GM23248 (cell line): Measurements from ENCODE around the gene DUS2. TPM values are rescaled to one million over a fixed set of nuclear protein-coding genes. Genes with fewer than 3 reads are reported as not detected.

Experiments
- DNase-seq: peaks from one replicate; pipeline ENCODE4 v3.0.0-alpha.2; 2015
- H2AFZ ChIP-seq: fragments of 200-600 bp; sonication (generic); 2 replicates; pipeline ENCODE4 v1.6.1; 2016; ENCODE audit warnings: antibody characterized with exemption
- H3F3A ChIP-seq: fragments of 200-600 bp; sonication (generic); 2 replicates; pipeline ENCODE4 v1.6.1; 2016; ENCODE audit warnings: mild to moderate bottlenecking, antibody characterized with exemption, mixed run types; ENCODE audit not compliant: insufficient read depth
- H3K27ac ChIP-seq: fragments of 200-600 bp; sonication (generic); 2 replicates; pipeline ENCODE4 v1.5.1; 2016; ENCODE audit warnings: mild to moderate bottlenecking
- H3K27me3 ChIP-seq: fragments of 200-600 bp; sonication (generic); replicated peaks from 2 replicates; pipeline ENCODE4 v1.6.1; 2016; ENCODE audit warnings: mild to moderate bottlenecking; ENCODE audit not compliant: insufficient read depth
- H3K36me3 ChIP-seq: fragments of 200-600 bp; sonication (generic); 2 replicates; pipeline ENCODE4 v1.6.1; 2016; ENCODE audit warnings: low read depth, mild to moderate bottlenecking
- H3K4me1 ChIP-seq: fragments of 200-600 bp; sonication (generic); 2 replicates; pipeline ENCODE4 v1.6.1; 2016; ENCODE audit warnings: mild to moderate bottlenecking; ENCODE audit not compliant: insufficient read depth
- H3K4me2 ChIP-seq: fragments of 200-600 bp; sonication (generic); one replicate; pipeline ENCODE4 v1.6.1; 2016; ENCODE audit warnings: mild to moderate bottlenecking; ENCODE audit not compliant: unreplicated experiment
- H3K4me3 ChIP-seq: fragments of 200-600 bp; sonication (generic); 2 replicates; pipeline ENCODE4 v1.5.1; 2016; ENCODE audit warnings: mild to moderate bottlenecking
- H3K79me2 ChIP-seq: fragments of 200-600 bp; sonication (generic); 2 replicates; pipeline ENCODE4 v1.6.1; 2016; ENCODE audit warnings: mild to moderate bottlenecking; ENCODE audit not compliant: insufficient read depth
- H3K9ac ChIP-seq: fragments of 200-600 bp; sonication (generic); 2 replicates; pipeline ENCODE4 v1.6.1; 2016; ENCODE audit warnings: mild to moderate bottlenecking
- H3K9me2 ChIP-seq: fragments of 200-600 bp; sonication (generic); 2 replicates; pipeline ENCODE4 v1.6.1; 2016; ENCODE audit warnings: mixed run types, mild to moderate bottlenecking, moderate library complexity; ENCODE audit not compliant: insufficient read depth
- H3K9me3 ChIP-seq: fragments of 200-600 bp; sonication (generic); one replicate; pipeline ENCODE4 v1.6.1; 2017; ENCODE audit warnings: low read depth
- H4K20me1 ChIP-seq: fragments of 200-600 bp; sonication (generic); 2 replicates; pipeline ENCODE4 v1.6.0; 2016; ENCODE audit not compliant: insufficient read depth
- EZH2 ChIP-seq: fragments of 200-600 bp; sonication (generic); IDR thresholded peaks from 2 replicates; pipeline ENCODE4 v1.6.1; 2018; ENCODE audit warnings: antibody characterized with exemption, mild to moderate bottlenecking; ENCODE audit not compliant: insufficient read depth, poor library complexity, severe bottlenecking
- EZH2phosphoT487 ChIP-seq: fragments of 200-600 bp; sonication (generic); IDR thresholded peaks from 2 replicates; pipeline ENCODE4 v1.6.1; 2018; ENCODE audit warnings: antibody characterized with exemption, moderate library complexity, mild to moderate bottlenecking, low read depth; ENCODE audit not compliant: insufficient read depth
- WGBS, 2 experiments: methylation state at CpG; one replicate each; pipeline ENCODE4 v1.1.6; 2015 to 2017; ENCODE audit warnings: low lambda C conversion rate in 2 of 2, low coverage in 1 of 2; ENCODE audit errors: missing lambda C conversion rate in 2 of 2; 5-methylcytosine and 5-hydroxymethylcytosine counted together
- in situ Hi-C: fragments of 300-500 bp; cut with MboI; formaldehyde crosslinking; loops from 2 replicates; pipeline ENCODE4 v1.15.0; 2020
- polyA plus RNA-seq: library from polyadenylated mRNA; unstranded; fragments of >200 nt; fragmentation: Nextera tagmentation; extraction: Ambion mirVana; gene quantifications from 2 replicates; pipeline ENCODE4 v1.2.1, GENCODE V29; 2016
- total RNA-seq: library from RNA; depleted of rRNA; stranded (reverse); fragments of >200 nt; shearing (Covaris generic); gene quantifications from 2 replicates; pipeline ENCODE4 v1.2.3, GENCODE V29; 2014

Gene DUS2
- total and polyA plus RNA-seq, 2 experiments from 2014 or later = 14.0 to 18.4 TPM

DNA sequence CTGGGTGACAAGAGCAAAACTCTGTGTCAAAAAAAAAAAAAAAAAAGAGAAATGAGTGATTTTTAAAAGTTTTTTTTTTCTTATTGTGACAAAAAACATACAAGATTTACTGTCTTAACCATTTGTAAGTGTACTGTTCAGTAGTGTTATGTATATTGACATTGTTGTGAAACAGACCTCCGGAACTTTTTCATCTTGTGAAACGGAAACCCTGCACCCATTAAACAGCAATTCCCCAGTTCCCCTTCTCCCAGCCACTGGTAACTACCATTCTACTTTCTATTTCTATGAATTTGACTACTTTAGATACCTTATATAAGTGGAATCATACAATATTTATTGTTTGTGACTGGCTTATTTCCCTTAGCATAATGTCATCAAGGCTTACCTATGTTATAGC lies 18.7 kb downstream of the DUS2 start:
- no peak overlapping the region for H3K4me2 ChIP-seq
- in situ Hi-C loops = no loop called here
- H3K4me3 ChIP-seq = no peak overlapping the region
- H3K9me2 ChIP-seq = no peaks in the 10 kb centered on the region
- H3K9me3 ChIP-seq = no peaks in the 10 kb centered on the region
- H3K27me3 ChIP-seq = no peaks in the 10 kb centered on the region
- H3K79me2 ChIP-seq = no peaks in the 10 kb centered on the region
- H3F3A ChIP-seq = no peaks in the 10 kb centered on the region; the same call in 1 of the 2 replicates
- DNase-seq = no peak
- H3K36me3 ChIP-seq = no peaks in the 10 kb centered on the region
- H3K9ac ChIP-seq = no peak overlapping the region
- WGBS, 2 experiments = 98 to 100% methylated on average over 2 of the region's 2 CpGs
- no peaks in the 10 kb centered on the region for H4K20me1 ChIP-seq
- H3K4me1 ChIP-seq = no peaks in the 10 kb centered on the region
- H2AFZ ChIP-seq = no peak overlapping the region
- no peak overlapping the region for H3K27ac ChIP-seq
- TF ChIP-seq EZH2phosphoT487 = no peak
- no peak for TF ChIP-seq EZH2

DNA sequence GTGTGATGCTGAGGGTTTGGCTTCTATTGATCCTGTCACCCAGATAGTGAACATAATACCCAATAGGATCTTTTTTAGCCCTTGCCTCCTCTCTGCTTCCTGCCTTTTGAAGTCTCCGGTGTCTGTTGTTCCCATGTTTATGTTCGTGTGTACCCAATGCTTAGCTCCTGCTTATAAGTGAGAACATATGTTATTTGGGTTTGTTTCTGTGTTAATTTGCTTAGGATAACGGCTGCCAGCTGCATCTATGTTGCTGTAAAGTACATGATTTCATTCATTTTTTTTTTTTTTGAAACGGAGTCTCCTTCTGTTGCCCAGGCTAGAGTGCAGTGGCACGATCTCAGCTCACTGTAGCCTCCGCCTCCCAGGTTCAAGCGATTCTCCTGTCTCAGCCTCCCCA lies 23.0 kb downstream of the DUS2 start:
- in situ Hi-C loops = no loop called here
- Histone ChIP-seq H3K27ac (no peak overlapping the region), H3K4me2 (no peak overlapping the region), H3K36me3 (no peaks in the 10 kb centered on the region), H2AFZ (no peak overlapping the region), H4K20me1 (no peaks in the 10 kb centered on the region), H3K79me2 (no peaks in the 10 kb centered on the region), H3K9me2 (no peaks in the 10 kb centered on the region), H3K27me3 (no peaks in the 10 kb centered on the region), H3K9ac (no peak overlapping the region), H3K9me3 (no peaks in the 10 kb centered on the region), H3K4me1 (no peaks in the 10 kb centered on the region), H3K4me3 (no peak overlapping the region), H3F3A (no peaks in the 10 kb centered on the region)
- WGBS, 2 experiments = 50 to 55% methylated on average over 7 of the region's 7 CpGs
- DNase-seq = no peak
- TF ChIP-seq EZH2phosphoT487 (no peak), EZH2 (no peak)

DNA sequence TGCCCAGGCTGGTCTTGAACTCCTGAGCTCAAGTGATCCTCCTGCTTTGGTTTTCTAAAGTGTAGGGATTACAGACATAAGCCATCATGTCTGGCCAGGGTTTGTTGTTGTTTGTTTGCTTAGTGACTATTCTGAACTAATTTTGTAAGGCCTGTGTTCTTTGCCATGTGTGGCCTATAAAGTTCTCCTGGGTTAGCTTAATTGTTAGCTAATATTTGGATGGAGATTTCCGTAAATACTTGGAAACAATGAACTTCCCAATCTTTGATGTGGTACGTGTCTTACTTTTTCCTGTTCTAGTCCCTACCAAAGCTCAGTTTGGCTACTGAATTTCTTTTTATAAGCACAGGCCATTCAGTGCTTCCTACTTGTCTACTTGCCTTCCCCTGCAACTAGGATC lies 24.9 kb downstream of the DUS2 start:
- in situ Hi-C loops = no loop called here
- H3K27ac ChIP-seq = no peak overlapping the region
- H3K9ac ChIP-seq = no peak overlapping the region
- TF ChIP-seq EZH2 = no peak
- TF ChIP-seq EZH2phosphoT487 = no peak
- H3K4me2 ChIP-seq = no peak overlapping the region
- no peaks in the 10 kb centered on the region for H3K36me3 ChIP-seq
- H3K79me2 ChIP-seq = no peaks in the 10 kb centered on the region
- no peak for DNase-seq
- no peaks in the 10 kb centered on the region for H3K9me2 ChIP-seq
- no peak overlapping the region for H3K4me3 ChIP-seq
- H3K9me3 ChIP-seq = no peaks in the 10 kb centered on the region
- no peaks in the 10 kb centered on the region for H3F3A ChIP-seq
- no peak overlapping the region for H2AFZ ChIP-seq
- H4K20me1 ChIP-seq = no peaks in the 10 kb centered on the region
- WGBS, 2 experiments = 94 to 97% methylated on average over 2 of the region's 2 CpGs
- H3K27me3 ChIP-seq = no peaks in the 10 kb centered on the region
- no peaks in the 10 kb centered on the region for H3K4me1 ChIP-seq

DNA sequence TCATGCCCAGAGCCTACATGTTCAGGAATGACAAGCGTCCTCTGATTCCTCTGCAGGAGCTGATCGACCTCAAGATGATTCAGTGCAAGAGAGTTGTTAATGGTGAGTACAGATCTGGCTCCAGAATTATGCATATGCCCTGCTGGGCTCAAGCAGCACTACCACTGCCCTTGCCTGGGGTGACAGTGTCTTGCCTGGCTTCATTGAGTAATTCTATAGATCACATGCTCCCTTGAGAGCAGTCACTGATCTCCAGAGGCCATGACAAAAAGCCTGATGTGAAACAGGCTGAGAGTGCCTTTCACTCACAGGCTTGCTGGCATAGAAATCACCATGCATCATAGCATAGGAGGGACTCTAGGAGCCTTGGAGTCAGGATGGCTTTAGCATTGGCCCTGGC lies 26.4 kb downstream of the DUS2 start:
- TF ChIP-seq EZH2 (no peak), EZH2phosphoT487 (no peak)
- in situ Hi-C loops = no loop called here
- Histone ChIP-seq H3K9ac (no peak overlapping the region), H3K36me3 (no peaks in the 10 kb centered on the region; the same call in 1 of the 2 replicates), H3K9me3 (no peaks in the 10 kb centered on the region), H2AFZ (no peak overlapping the region), H3K4me1 (no peaks in the 10 kb centered on the region), H3F3A (no peaks in the 10 kb centered on the region), H4K20me1 (no peaks in the 10 kb centered on the region), H3K4me2 (no peak overlapping the region), H3K79me2 (no peaks in the 10 kb centered on the region), H3K9me2 (no peaks in the 10 kb centered on the region), H3K27ac (no peak overlapping the region), H3K27me3 (no peaks in the 10 kb centered on the region), H3K4me3 (no peak overlapping the region)
- WGBS, 2 experiments = 96 to 97% methylated on average over 2 of the region's 2 CpGs
- no peak for DNase-seq

DNA sequence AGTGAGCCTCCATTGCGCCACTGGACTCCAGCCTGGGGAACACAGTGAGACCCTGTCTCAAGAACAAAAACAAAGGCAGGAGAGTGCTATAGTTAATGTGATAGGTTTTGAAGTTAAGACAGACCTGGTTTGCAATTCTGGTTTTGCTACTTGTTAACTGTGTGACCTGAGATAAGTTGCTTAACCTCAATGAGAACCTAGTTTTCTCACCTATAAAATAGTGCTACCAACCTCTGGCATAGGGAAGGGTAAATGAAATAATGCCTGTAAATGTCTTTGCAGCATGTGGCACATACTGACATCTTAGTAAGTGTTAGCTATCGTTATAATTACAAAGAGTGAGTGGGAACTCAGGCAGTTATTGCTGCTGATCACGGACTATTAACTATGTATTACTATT lies 32.3 kb downstream of the DUS2 start:
- Histone ChIP-seq H2AFZ (no peak overlapping the region), H3F3A (no peaks in the 10 kb centered on the region), H3K27me3 (no peaks in the 10 kb centered on the region), H3K79me2 (no peaks in the 10 kb centered on the region), H3K9ac (no peak overlapping the region), H4K20me1 (no peaks in the 10 kb centered on the region), H3K9me3 (no peaks in the 10 kb centered on the region), H3K4me1 (no peaks in the 10 kb centered on the region), H3K4me2 (no peak overlapping the region), H3K36me3 (no peaks in the 10 kb centered on the region; the same call in 1 of the 2 replicates), H3K9me2 (no peaks in the 10 kb centered on the region), H3K27ac (no peak overlapping the region), H3K4me3 (no peak overlapping the region)
- WGBS, 2 experiments = 69 to 70% methylated on average over 3 of the region's 3 CpGs
- in situ Hi-C loops = no loop called here
- TF ChIP-seq EZH2 (no peak), EZH2phosphoT487 (no peak)
- DNase-seq = no peak
